OCI-LY7 (cell line): Measurements from ENCODE around the gene WDR7.

Experiments
- CTCF ChIP-seq: fragments of 200-600 bp; sonication (generic); conservative IDR thresholded peaks from 2 replicates; pipeline ENCODE4 v1.5.1; 2014; ENCODE audit warnings: mild to moderate bottlenecking, antibody characterized with exemption, low read length, moderate library complexity, mixed read lengths
- EZH2phosphoT487 ChIP-seq: fragments of 200-600 bp; sonication (generic); IDR thresholded peaks from 2 replicates; pipeline ENCODE4 v1.6.1; 2018; ENCODE audit warnings: low read depth, borderline replicate concordance, mild to moderate bottlenecking, mixed run types, antibody characterized with exemption, low read length, moderate library complexity, mixed read lengths

DNA sequence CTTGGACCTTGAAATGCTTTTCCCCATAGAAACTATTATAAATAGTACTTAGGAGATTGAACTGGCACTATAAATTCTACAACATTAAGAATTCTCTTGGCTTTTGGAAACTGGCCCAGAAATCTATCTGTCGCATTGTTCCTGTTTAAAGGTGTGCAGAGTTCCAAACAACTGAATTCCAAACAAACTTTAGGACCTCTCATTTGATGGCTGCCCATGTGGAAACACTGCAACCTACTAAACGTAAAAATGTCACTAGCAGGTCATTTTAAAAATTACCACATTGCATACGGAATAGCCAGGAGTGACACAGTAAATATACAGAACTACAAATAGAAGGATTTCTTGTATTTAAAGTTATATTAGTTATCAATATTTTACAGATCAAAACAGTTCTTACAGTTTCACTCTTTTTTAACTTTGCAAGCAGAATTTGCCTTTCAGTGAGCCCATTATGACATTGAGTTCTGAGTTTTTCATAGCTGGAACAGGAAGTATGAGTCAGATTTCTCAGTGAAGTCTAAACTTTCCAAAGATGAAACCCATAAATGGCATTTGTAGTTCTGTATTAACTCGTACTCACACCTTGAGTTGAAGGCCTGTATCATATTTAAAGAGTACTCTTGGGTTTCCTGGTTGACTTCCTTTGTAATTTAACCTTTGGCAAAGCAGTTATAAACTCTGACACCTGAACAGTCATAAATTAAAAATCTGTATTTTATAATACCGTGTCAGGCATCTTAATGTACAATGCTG lies 353.4 kb downstream of the WDR7 start:
- no peak for TF ChIP-seq CTCF
- no peak for TF ChIP-seq EZH2phosphoT487
